ENCODE results near the gene ELAVL1. TPM values are rescaled to one million over a fixed set of nuclear protein-coding genes. Genes with fewer than 3 reads are reported as not detected.

ELAVL1 gene
- total and polyA plus RNA-seq, 2 of the 13 experiments (the other 11 are each of a cell fraction or from before 2014, with no cell fraction given) = 27.9 to 38.4 TPM

DNA sequence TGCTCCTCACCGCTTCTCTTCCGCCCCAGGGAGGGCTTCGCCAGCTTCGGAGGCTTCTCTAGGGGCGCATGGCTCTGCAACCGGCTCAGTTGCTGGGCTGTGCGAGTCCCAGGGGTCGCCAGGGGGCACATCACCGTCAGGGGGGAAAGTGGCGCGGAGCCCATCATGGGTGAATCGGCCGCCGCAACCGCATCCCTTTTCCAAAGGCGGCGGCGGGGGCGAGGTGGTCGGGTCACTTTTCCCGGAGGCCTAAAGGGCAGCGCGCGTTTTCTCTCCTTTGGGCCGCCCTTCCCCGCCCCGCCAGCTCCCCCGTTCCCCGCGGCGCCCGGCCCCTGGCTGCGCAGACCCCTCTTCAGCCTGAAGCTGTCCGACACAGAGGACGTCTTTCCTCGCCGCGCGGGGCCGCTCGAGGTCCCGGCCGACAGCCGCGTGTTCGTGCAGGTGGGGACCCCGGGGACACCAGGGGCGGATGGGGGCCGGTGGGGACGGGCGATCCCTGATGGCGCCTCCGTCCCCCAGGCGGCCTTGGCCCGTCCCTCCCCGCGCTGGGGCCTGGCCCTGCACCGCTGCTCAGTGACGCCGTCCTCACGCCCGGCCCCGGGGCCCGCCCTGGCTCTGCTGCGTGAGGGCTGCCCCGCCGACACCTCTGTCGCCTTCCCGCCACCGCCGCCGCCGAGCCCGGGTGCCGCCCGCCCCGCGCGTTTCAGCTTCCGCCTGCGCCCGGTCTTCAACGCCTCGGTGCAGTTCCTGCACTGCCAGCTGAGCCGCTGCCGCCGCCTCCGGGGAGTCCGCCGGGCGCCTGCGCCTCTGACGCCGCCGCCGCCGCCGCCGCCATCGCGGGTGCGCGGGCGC lies 89.1 kb downstream of the ELAVL1 start (continued):
- TF ChIP-seq RXRB (CRISPR knock-in tag; IDR thresholded peaks at IDR 0.05; ENCODE audit: borderline replicate concordance) = no peak
- no peak for TF ChIP-seq CENPX (CRISPR knock-in tag; IDR thresholded peaks at IDR 0.05)
- no peak for TF ChIP-seq MLLT10 (CRISPR knock-in tag; IDR thresholded peaks at IDR 0.05)
- TF ChIP-seq ZNF143 (CRISPR knock-in tag; IDR thresholded peaks at IDR 0.05) = no peak
- no peak for TF ChIP-seq ZBTB21 (CRISPR knock-in tag; IDR thresholded peaks at IDR 0.05)
- no peak for TF ChIP-seq ZNF841 (CRISPR knock-in tag; IDR thresholded peaks at IDR 0.05; ENCODE audit: borderline replicate concordance)
- no peak for TF ChIP-seq ZNF713 (CRISPR knock-in tag; IDR thresholded peaks at IDR 0.05)
- no peak for TF ChIP-seq HCFC1 (IDR thresholded peaks at IDR 0.05; ENCODE audit: low read depth, low read length)
- TF ChIP-seq ZNF615 (CRISPR knock-in tag; IDR thresholded peaks at IDR 0.05; ENCODE audit: borderline replicate concordance) = no peak
- TF ChIP-seq SRF (IDR thresholded peaks at IDR 0.05; ENCODE audit: low read depth, low read length) = no peak
- TF ChIP-seq ZFX (CRISPR knock-in tag; IDR thresholded peaks at IDR 0.05; ENCODE audit: low read depth) = peak; percentile 71
- TF ChIP-seq POLR2AphosphoS2 (IDR thresholded peaks at IDR 0.05; ENCODE audit: low read depth, low read length) = no peak
- no peak for TF ChIP-seq ZNF260 (CRISPR knock-in tag; IDR thresholded peaks at IDR 0.05; ENCODE audit: borderline replicate concordance, low read depth)
- TF ChIP-seq POLR2A (IDR thresholded peaks at IDR 0.05; ENCODE audit: insufficient read depth in 1 of 2, low read depth in 2 of 2, low read length in 2 of 2) = peak in 1 of 2 experiments; percentile 41; a peak in 1 of 4 replicates
- TF ChIP-seq ZNF768 (CRISPR knock-in tag; IDR thresholded peaks at IDR 0.05) = peak; percentile 42; the same call in 1 of the 2 replicates
- TF ChIP-seq EEA1 (CRISPR knock-in tag; IDR thresholded peaks at IDR 0.05; ENCODE audit: borderline replicate concordance) = peak; percentile 63; the same call in 1 of the 2 replicates
- TF ChIP-seq, protein P1, sequence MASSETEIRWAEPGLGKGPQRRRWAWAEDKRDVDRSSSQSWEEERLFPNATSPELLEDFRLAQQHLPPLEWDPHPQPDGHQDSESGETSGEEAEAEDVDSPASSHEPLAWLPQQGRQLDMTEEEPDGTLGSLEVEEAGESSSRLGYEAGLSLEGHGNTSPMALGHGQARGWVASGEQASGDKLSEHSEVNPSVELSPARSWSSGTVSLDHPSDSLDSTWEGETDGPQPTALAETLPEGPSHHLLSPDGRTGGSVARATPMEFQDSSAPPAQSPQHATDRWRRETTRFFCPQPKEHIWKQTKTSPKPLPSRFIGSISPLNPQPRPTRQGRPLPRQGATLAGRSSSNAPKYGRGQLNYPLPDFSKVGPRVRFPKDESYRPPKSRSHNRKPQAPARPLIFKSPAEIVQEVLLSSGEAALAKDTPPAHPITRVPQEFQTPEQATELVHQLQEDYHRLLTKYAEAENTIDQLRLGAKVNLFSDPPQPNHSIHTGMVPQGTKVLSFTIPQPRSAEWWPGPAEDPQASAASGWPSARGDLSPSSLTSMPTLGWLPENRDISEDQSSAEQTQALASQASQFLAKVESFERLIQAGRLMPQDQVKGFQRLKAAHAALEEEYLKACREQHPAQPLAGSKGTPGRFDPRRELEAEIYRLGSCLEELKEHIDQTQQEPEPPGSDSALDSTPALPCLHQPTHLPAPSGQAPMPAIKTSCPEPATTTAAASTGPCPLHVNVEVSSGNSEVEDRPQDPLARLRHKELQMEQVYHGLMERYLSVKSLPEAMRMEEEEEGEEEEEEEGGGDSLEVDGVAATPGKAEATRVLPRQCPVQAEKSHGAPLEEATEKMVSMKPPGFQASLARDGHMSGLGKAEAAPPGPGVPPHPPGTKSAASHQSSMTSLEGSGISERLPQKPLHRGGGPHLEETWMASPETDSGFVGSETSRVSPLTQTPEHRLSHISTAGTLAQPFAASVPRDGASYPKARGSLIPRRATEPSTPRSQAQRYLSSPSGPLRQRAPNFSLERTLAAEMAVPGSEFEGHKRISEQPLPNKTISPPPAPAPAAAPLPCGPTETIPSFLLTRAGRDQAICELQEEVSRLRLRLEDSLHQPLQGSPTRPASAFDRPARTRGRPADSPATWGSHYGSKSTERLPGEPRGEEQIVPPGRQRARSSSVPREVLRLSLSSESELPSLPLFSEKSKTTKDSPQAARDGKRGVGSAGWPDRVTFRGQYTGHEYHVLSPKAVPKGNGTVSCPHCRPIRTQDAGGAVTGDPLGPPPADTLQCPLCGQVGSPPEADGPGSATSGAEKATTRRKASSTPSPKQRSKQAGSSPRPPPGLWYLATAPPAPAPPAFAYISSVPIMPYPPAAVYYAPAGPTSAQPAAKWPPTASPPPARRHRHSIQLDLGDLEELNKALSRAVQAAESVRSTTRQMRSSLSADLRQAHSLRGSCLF (CRISPR knock-in tag; IDR thresholded peaks at IDR 0.05; ENCODE audit: borderline replicate concordance) = no peak
- no peak for TF ChIP-seq HNF4G (IDR thresholded peaks at IDR 0.05; ENCODE audit: borderline replicate concordance, low read depth, low read length)
- no peak for TF ChIP-seq HNF4G (CRISPR knock-in tag; IDR thresholded peaks at IDR 0.05; ENCODE audit: borderline replicate concordance, low read depth)
- TF ChIP-seq ZFP62 (CRISPR knock-in tag; IDR thresholded peaks at IDR 0.05) = no peak
- TF ChIP-seq BHLHE40 (IDR thresholded peaks at IDR 0.05; ENCODE audit: low read length) = no peak
- 0 out of 2 replicates have a peak, but pooled peaks have one; percentile 9 for TF ChIP-seq FOXO1 (CRISPR knock-in tag; IDR thresholded peaks at IDR 0.05)
- TF ChIP-seq, protein P2, sequence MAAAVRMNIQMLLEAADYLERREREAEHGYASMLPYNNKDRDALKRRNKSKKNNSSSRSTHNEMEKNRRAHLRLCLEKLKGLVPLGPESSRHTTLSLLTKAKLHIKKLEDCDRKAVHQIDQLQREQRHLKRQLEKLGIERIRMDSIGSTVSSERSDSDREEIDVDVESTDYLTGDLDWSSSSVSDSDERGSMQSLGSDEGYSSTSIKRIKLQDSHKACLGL (CRISPR knock-in tag; IDR thresholded peaks at IDR 0.05) = no peak
- TF ChIP-seq ZNF75D (CRISPR knock-in tag; IDR thresholded peaks at IDR 0.05; ENCODE audit: borderline replicate concordance) = no peak
- no peak for TF ChIP-seq ELF4 (CRISPR knock-in tag; IDR thresholded peaks at IDR 0.05; ENCODE audit: borderline replicate concordance)
- peak; percentile 56; the same call in 1 of the 2 replicates for TF ChIP-seq ZNF451 (CRISPR knock-in tag; IDR thresholded peaks at IDR 0.05)
